ENCODE results near the gene IL17REL.

Gene IL17REL

GRCh38 chr22:50016308-50016987, 3.9 kb upstream of the IL17REL start:
- TF ChIP-seq CTCF (IDR thresholded peaks at IDR 0.05; ENCODE audit: borderline replicate concordance, control extremely low read depth, extremely low read depth, insufficient read depth, missing control alignments), result no peak
- in situ Hi-C loops (cut with MboI; ENCODE audit: low sequenced_read_pairs, unreplicated experiment), result no loop called here
- no peak for DNase-seq (ENCODE audit: low spot score)

GRCh38 chr22:50015451-50016307, 3.1 kb upstream of the IL17REL start:
- no peak for DNase-seq (ENCODE audit: low spot score)
- in situ Hi-C loops (cut with MboI; ENCODE audit: low sequenced_read_pairs, unreplicated experiment), result no loop called here
- no peak for TF ChIP-seq CTCF (IDR thresholded peaks at IDR 0.05; ENCODE audit: borderline replicate concordance, control extremely low read depth, extremely low read depth, insufficient read depth, missing control alignments)

- in situ Hi-C loops (cut with MboI; ENCODE audit: low sequenced_read_pairs, unreplicated experiment), result no loop called here
- no peak for TF ChIP-seq CTCF (IDR thresholded peaks at IDR 0.05; ENCODE audit: borderline replicate concordance, control extremely low read depth, extremely low read depth, insufficient read depth, missing control alignments)
- DNase-seq (ENCODE audit: low spot score), result no peak
Measured at GRCh38 chr22:50014655-50015401, 2.3 kb upstream of the IL17REL start.

GRCh38 chr22:50014053-50014501, 1.5 kb upstream of the IL17REL start:
- TF ChIP-seq CTCF (IDR thresholded peaks at IDR 0.05; ENCODE audit: borderline replicate concordance, control extremely low read depth, extremely low read depth, insufficient read depth, missing control alignments), result no peak
- DNase-seq (ENCODE audit: low spot score), result no peak
- in situ Hi-C loops (cut with MboI; ENCODE audit: low sequenced_read_pairs, unreplicated experiment), result no loop called here

GRCh38 chr22:50011447-50012210, 936 bp downstream of the IL17REL start:
- in situ Hi-C loops (cut with MboI; ENCODE audit: low sequenced_read_pairs, unreplicated experiment), result no loop called here
- TF ChIP-seq CTCF (IDR thresholded peaks at IDR 0.05; ENCODE audit: borderline replicate concordance, control extremely low read depth, extremely low read depth, insufficient read depth, missing control alignments), result no peak
- no peak for DNase-seq (ENCODE audit: low spot score)

Measured in GM13976 (cell line).